Bone marrow (tissue), 2 donors: ENCODE results near the gene STOML2.
A peak's percentile ranks its signal among the peaks of the same experiment; 100 is the strongest.

Experiments used
- DNase-seq, 2 donors: peaks; one replicate each; lab custom pipeline; 2025; lab: John Stamatoyannopoulos, UW

The STOML2 gene

GRCh38 chr9:35107297-35108290 lies 4.7 kb upstream of the STOML2 start:
- no peak for DNase-seq

- DNase-seq: no peak
Observed at GRCh38 chr9:35106343-35106730, 3.4 kb upstream of the STOML2 start.

- DNase-seq: no peak
Observed at GRCh38 chr9:35105571-35106342, 2.8 kb upstream of the STOML2 start.

GRCh38 chr9:35105126-35105525 lies 2.2 kb upstream of the STOML2 start:
- no peak for DNase-seq

- DNase-seq: no peak
Observed at GRCh38 chr9:35104586-35104985, 1.7 kb upstream of the STOML2 start.

- no peak for DNase-seq
Observed at GRCh38 chr9:35103660-35104191, 795 bp upstream of the STOML2 start.

GRCh38 chr9:35102465-35102768 lies 514 bp downstream of the STOML2 start:
- no peak for DNase-seq

- no peak for DNase-seq
Observed at GRCh38 chr9:35097573-35097972, 5.4 kb downstream of the STOML2 start.

- DNase-seq: peak; percentile 75 to 82
Observed at GRCh38 chr9:35096035-35096849, 6.7 kb downstream of the STOML2 start, which contains the start of gene PIGO. Gene PIGO, minus strand, starts transcription at chr9:35096591. Its CDS starts 1,026 bp downstream, at chr9:35095565.

- DNase-seq: no peak
Observed at GRCh38 chr9:35091536-35091935, 11.4 kb downstream of the STOML2 start.

- DNase-seq: no peak
Observed at GRCh38 chr9:35089434-35089833, 13.5 kb downstream of the STOML2 start.

GRCh38 chr9:35085078-35085477 lies 17.9 kb downstream of the STOML2 start:
- no peak for DNase-seq

GRCh38 chr9:35079426-35080341 lies 23.2 kb downstream of the STOML2 start, which contains the start of gene FANCG:
Gene FANCG, minus strand, starts transcription at chr9:35079942. Its CDS starts 418 bp downstream, at chr9:35079524.
- peak; percentile 68 to 79 for DNase-seq

GRCh38 chr9:35079041-35079425 lies 23.9 kb downstream of the STOML2 start:
- DNase-seq: no peak

GRCh38 chr9:35078066-35078465 lies 24.9 kb downstream of the STOML2 start:
- DNase-seq: no peak

- no peak for DNase-seq
Observed at GRCh38 chr9:35076848-35077247, 26.1 kb downstream of the STOML2 start.

- DNase-seq: no peak
Observed at GRCh38 chr9:35075358-35075757, 27.6 kb downstream of the STOML2 start.

- DNase-seq: no peak
Observed at GRCh38 chr9:35074791-35075190, 28.1 kb downstream of the STOML2 start.

- no peak for DNase-seq
Observed at GRCh38 chr9:35074141-35074540, 28.8 kb downstream of the STOML2 start.

GRCh38 chr9:35073279-35073612 lies 29.7 kb downstream of the STOML2 start:
- DNase-seq: no peak
